WTC11 (cell line): ENCODE data around the gene GPX4. TPM values are rescaled to one million over a fixed set of nuclear protein-coding genes. Genes with fewer than 3 reads are reported as not detected.
A peak's percentile ranks its signal among the peaks of the same experiment; 100 is the strongest.

Experiments used
- ATAC-seq: fragments of 200-7000 bp; cut with Tn5 transposase; 2 replicates; pipeline ENCODE4 v1.10.0; 2021; ENCODE audit warnings: mild to moderate bottlenecking, moderate library complexity
- CTCF ChIA-PET: fragments of 300-600 bp; sonication (Branson Sonifier 250); formaldehyde crosslinking; loops from one replicate; lab custom pipeline; 2021; ENCODE audit warnings: antibody characterized with exemption; lab: Charles Lee
- POLR2A ChIA-PET: fragments of 350-600 bp; sonication (Branson Sonifier 250); formaldehyde crosslinking; loops from one replicate; lab custom pipeline; 2021; ENCODE audit warnings: antibody characterized with exemption; lab: Charles Lee
- DNase-seq: peaks from one replicate; pipeline ENCODE4 v3.0.0; 2021; ENCODE audit warnings: low spot score
- H3K27ac Mint-ChIP-seq: 2 replicates; pipeline ENCODE4 v1.8.0; 2021; ENCODE audit warnings: mixed read lengths
- H3K27me3 Mint-ChIP-seq: 2 replicates; pipeline ENCODE4 v1.8.0; 2021; ENCODE audit warnings: low read depth, mild to moderate bottlenecking, moderate library complexity, mixed read lengths
- H3K36me3 Mint-ChIP-seq: 2 replicates; pipeline ENCODE4 v1.8.0; 2021; ENCODE audit warnings: mixed read lengths
- H3K4me1 Mint-ChIP-seq: 2 replicates; pipeline ENCODE4 v1.8.0; 2022; ENCODE audit warnings: mixed read lengths
- H3K4me3 Mint-ChIP-seq: 2 replicates; pipeline ENCODE4 v1.8.0; 2021; ENCODE audit warnings: mild to moderate bottlenecking, moderate library complexity, mixed read lengths
- H3K9me3 Mint-ChIP-seq: 2 replicates; pipeline ENCODE4 v1.8.0; 2021; ENCODE audit warnings: mixed read lengths
- KAT7 ChIP-seq: sonication (generic); formaldehyde crosslinking; IDR thresholded peaks from 2 replicates; pipeline ENCODE4 v1.8.1; 2023; ENCODE audit warnings: missing genetic modification reagents, mild to moderate bottlenecking, borderline replicate concordance
- PRDM15 ChIP-seq: sonication (generic); formaldehyde crosslinking; IDR thresholded peaks from 2 replicates; pipeline ENCODE4 v1.8.0; 2022; ENCODE audit warnings: missing genetic modification reagents
- SP1 ChIP-seq: sonication (generic); formaldehyde crosslinking; conservative IDR thresholded peaks from 2 replicates; pipeline ENCODE4 v1.8.1; 2022; ENCODE audit warnings: missing genetic modification reagents
- USF1 ChIP-seq: sonication (generic); formaldehyde crosslinking; IDR thresholded peaks from 2 replicates; pipeline ENCODE4 v1.8.0; 2022; ENCODE audit warnings: mild to moderate bottlenecking, missing genetic modification reagents
- total RNA-seq: library from RNA; stranded (reverse); gene quantifications from 3 replicates; pipeline ENCODE4 v1.2.3, GENCODE V29; 2021
- TF ChIP-seq, protein P1 (sequence below): fragments of 250-450 bp; sonication (Bioruptor Pico); IDR thresholded peaks from 2 replicates; pipeline ENCODE4 v1.9.0; 2021; ENCODE audit warnings: mild to moderate bottlenecking, borderline replicate concordance
- TF ChIP-seq, protein P2 (sequence below): sonication (generic); formaldehyde crosslinking; IDR thresholded peaks from 2 replicates; pipeline ENCODE4 v1.8.1; 2023; ENCODE audit warnings: mild to moderate bottlenecking, missing genetic modification reagents, moderate library complexity

The GPX4 gene
- total RNA-seq, 1 experiment from 2014 or later = 363 TPM

- ChIA-PET CTCF (interaction anchor here (0.5 to 4.8 kb wide), 27 partner anchors 10 to 283 kb away, joined by 3 to 109 read pairs (median 6); partner anchors contain the start of genes ABCA7, ARHGAP45, ATP5F1D and CNN2), POLR2A (interaction anchor here (0.5 to 2.4 kb wide), 16 partner anchors 11 to 333 kb away, joined by 3 to 22 read pairs (median 4); partner anchors contain the start of genes ABCA7, ARHGAP45, CIRBP and CNN2)
- Mint-ChIP-seq H3K27ac (no peak overlapping the region; the same call in 1 of the 2 replicates), H3K4me3 (peak overlapping the region; percentile 36), H3K4me1 (no peaks in the 10 kb centered on the region; the same call in 1 of the 2 replicates), H3K36me3 (peaks cover 8% of the 10 kb centered on the region; the same call in 1 of the 2 replicates), H3K9me3 (no peaks in the 10 kb centered on the region), H3K27me3 (no peaks in the 10 kb centered on the region)
- DNase-seq (peak; percentile 46), ATAC-seq (no peak)
- TF ChIP-seq, protein P1, sequence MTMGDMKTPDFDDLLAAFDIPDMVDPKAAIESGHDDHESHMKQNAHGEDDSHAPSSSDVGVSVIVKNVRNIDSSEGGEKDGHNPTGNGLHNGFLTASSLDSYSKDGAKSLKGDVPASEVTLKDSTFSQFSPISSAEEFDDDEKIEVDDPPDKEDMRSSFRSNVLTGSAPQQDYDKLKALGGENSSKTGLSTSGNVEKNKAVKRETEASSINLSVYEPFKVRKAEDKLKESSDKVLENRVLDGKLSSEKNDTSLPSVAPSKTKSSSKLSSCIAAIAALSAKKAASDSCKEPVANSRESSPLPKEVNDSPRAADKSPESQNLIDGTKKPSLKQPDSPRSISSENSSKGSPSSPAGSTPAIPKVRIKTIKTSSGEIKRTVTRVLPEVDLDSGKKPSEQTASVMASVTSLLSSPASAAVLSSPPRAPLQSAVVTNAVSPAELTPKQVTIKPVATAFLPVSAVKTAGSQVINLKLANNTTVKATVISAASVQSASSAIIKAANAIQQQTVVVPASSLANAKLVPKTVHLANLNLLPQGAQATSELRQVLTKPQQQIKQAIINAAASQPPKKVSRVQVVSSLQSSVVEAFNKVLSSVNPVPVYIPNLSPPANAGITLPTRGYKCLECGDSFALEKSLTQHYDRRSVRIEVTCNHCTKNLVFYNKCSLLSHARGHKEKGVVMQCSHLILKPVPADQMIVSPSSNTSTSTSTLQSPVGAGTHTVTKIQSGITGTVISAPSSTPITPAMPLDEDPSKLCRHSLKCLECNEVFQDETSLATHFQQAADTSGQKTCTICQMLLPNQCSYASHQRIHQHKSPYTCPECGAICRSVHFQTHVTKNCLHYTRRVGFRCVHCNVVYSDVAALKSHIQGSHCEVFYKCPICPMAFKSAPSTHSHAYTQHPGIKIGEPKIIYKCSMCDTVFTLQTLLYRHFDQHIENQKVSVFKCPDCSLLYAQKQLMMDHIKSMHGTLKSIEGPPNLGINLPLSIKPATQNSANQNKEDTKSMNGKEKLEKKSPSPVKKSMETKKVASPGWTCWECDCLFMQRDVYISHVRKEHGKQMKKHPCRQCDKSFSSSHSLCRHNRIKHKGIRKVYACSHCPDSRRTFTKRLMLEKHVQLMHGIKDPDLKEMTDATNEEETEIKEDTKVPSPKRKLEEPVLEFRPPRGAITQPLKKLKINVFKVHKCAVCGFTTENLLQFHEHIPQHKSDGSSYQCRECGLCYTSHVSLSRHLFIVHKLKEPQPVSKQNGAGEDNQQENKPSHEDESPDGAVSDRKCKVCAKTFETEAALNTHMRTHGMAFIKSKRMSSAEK = no peak
- 0 out of 2 replicates have a peak, but pooled peaks have one; percentile 10 for TF ChIP-seq PRDM15 (CRISPR knock-in tag)
Measured at GRCh38 chr19:1081301-1082164, 22.3 kb upstream of the GPX4 start.

GRCh38 chr19:1082165-1082927, 21.4 kb upstream of the GPX4 start:
- Mint-ChIP-seq H3K27me3 (no peaks in the 10 kb centered on the region), H3K9me3 (no peaks in the 10 kb centered on the region), H3K4me3 (peak overlapping the region; percentile 67), H3K4me1 (no peaks in the 10 kb centered on the region; the same call in 1 of the 2 replicates), H3K36me3 (peaks cover 8% of the 10 kb centered on the region; the same call in 1 of the 2 replicates), H3K27ac (peak overlapping the region; percentile 90)
- TF ChIP-seq SP1 (CRISPR knock-in tag) (peak; percentile 53; the same call in 1 of the 2 replicates), KAT7 (CRISPR knock-in tag) (no peak), USF1 (CRISPR knock-in tag) (peak; percentile 63)
- TF ChIP-seq, protein P2, sequence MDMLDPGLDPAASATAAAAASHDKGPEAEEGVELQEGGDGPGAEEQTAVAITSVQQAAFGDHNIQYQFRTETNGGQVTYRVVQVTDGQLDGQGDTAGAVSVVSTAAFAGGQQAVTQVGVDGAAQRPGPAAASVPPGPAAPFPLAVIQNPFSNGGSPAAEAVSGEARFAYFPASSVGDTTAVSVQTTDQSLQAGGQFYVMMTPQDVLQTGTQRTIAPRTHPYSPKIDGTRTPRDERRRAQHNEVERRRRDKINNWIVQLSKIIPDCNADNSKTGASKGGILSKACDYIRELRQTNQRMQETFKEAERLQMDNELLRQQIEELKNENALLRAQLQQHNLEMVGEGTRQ (CRISPR knock-in tag) = peak; percentile 57
- POLR2A ChIA-PET = interaction anchor here (0.6 to 2.4 kb wide), 17 partner anchors 11 to 332 kb away, joined by 3 to 22 read pairs (median 4); partner anchors contain the start of genes ABCA7, ARHGAP45, CIRBP and CNN2
- peak; percentile 83 for ATAC-seq
- CTCF ChIA-PET = interaction anchor here (0.8 to 4.8 kb wide), 25 partner anchors 11 to 284 kb away, joined by 3 to 109 read pairs (median 5); partner anchors contain the start of genes ABCA7, ARHGAP45, ATP5F1D and CNN2
- peak; percentile 99 for DNase-seq
